Measurements from ENCODE around the gene TRIM5.
"Not testable (repeated sequence)": the region's sequence is repeated elsewhere in the genome, so short reads cannot be mapped to it uniquely, and the experiment has no call there.

TRIM5 gene

GRCh38 chr11:5688482-5688881 is 3.6 kb upstream of the TRIM5 start:
- TF ChIP-seq GABPA (IDR thresholded peaks at IDR 0.05; ENCODE audit: low read depth) (no peak), SPI1 (IDR thresholded peaks at IDR 0.05; ENCODE audit: borderline replicate concordance, low read depth) (no peak), REST (IDR thresholded peaks at IDR 0.05; ENCODE audit: insufficient replicate concordance, low read depth) (no peak), POLR2AphosphoS5 (IDR thresholded peaks at IDR 0.05; ENCODE audit: low read depth) (no peak), CTCF (IDR thresholded peaks at IDR 0.05; ENCODE audit: insufficient read depth, low read length) (no peak)
- no peak for DNase-seq (ENCODE audit: low read depth in 1 of 2, low spot score in 1 of 2)
- Histone ChIP-seq H3K27ac (replicated peaks) (no peak overlapping the region), H3K4me3 (replicated peaks; ENCODE audit: insufficient read depth, low read length) (no peak overlapping the region), H3K27me3 (ENCODE audit: insufficient read depth, poor library complexity, severe bottlenecking) (no peaks in the 10 kb centered on the region)

GRCh38 chr11:5686426-5686825 is 1.6 kb upstream of the TRIM5 start:
- Histone ChIP-seq H3K27me3 (ENCODE audit: insufficient read depth, poor library complexity, severe bottlenecking) (no peaks in the 10 kb centered on the region), H3K27ac (replicated peaks) (no peak overlapping the region), H3K4me3 (replicated peaks; ENCODE audit: insufficient read depth, low read length) (no peak overlapping the region)
- TF ChIP-seq CTCF (IDR thresholded peaks at IDR 0.05; ENCODE audit: insufficient read depth, low read length) (no peak), SPI1 (IDR thresholded peaks at IDR 0.05; ENCODE audit: borderline replicate concordance, low read depth) (no peak), REST (IDR thresholded peaks at IDR 0.05; ENCODE audit: insufficient replicate concordance, low read depth) (no peak), POLR2AphosphoS5 (IDR thresholded peaks at IDR 0.05; ENCODE audit: low read depth) (no peak), GABPA (IDR thresholded peaks at IDR 0.05; ENCODE audit: low read depth) (no peak)
- DNase-seq (ENCODE audit: low read depth in 1 of 2, low spot score in 1 of 2) = no peak

DNA sequence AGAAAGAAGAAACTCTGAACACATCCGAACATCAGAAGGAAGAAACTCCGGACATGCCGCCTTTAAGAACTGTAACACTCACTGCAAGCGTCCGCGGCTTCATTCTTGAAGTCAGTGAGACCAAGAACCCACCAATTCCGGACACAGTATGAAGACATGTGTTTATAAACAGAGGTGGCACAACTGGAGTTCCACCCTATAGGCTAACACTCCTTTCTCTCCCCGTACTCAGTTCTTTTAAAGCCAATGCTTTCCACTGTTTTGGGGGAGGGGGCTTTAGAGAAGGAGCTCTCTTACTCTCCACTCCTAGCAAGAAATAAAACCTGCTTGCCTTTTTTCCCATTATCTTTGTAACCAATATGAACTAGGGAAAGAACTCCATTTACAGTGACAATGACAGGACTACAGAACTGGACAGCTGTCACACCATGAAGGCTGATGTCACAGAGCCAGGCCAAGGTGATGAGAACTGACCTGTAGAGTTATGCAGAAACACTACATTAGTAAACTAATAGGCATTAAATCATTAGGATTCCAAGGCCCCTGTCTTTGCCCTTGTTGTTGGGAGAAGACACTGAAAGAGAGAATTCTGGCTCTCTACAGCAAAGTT is 733 bp downstream of the TRIM5 start:
- no peak for DNase-seq (ENCODE audit: low read depth in 1 of 2, low spot score in 1 of 2)
- no peak for TF ChIP-seq POLR2AphosphoS5 (IDR thresholded peaks at IDR 0.05; ENCODE audit: low read depth)
- TF ChIP-seq SPI1 (IDR thresholded peaks at IDR 0.05; ENCODE audit: borderline replicate concordance, low read depth) = no peak
- no peak for TF ChIP-seq CTCF (IDR thresholded peaks at IDR 0.05; ENCODE audit: insufficient read depth, low read length)
- no peak for TF ChIP-seq REST (IDR thresholded peaks at IDR 0.05; ENCODE audit: insufficient replicate concordance, low read depth)
- TF ChIP-seq GABPA (IDR thresholded peaks at IDR 0.05; ENCODE audit: low read depth) = no peak
- peak overlapping the region; percentile 64 for H3K27ac ChIP-seq (replicated peaks)

GRCh38 chr11:5683620-5684019 is 1.3 kb downstream of the TRIM5 start:
- H3K4me3 ChIP-seq (replicated peaks; ENCODE audit: insufficient read depth, low read length); H3K27ac ChIP-seq (replicated peaks); H3K27me3 ChIP-seq (ENCODE audit: insufficient read depth, poor library complexity, severe bottlenecking): not testable (repeated sequence)
- DNase-seq (ENCODE audit: low read depth in 1 of 2, low spot score in 1 of 2) = peak in 1 of 2 experiments; percentile 6

More for the DNA sequence above, 733 bp downstream of the TRIM5 start:
- Histone ChIP-seq H3K27me3 (ENCODE audit: insufficient read depth, poor library complexity, severe bottlenecking) (no peaks in the 10 kb centered on the region), H3K4me3 (replicated peaks; ENCODE audit: insufficient read depth, low read length) (peak overlapping the region; percentile 60)

DNA sequence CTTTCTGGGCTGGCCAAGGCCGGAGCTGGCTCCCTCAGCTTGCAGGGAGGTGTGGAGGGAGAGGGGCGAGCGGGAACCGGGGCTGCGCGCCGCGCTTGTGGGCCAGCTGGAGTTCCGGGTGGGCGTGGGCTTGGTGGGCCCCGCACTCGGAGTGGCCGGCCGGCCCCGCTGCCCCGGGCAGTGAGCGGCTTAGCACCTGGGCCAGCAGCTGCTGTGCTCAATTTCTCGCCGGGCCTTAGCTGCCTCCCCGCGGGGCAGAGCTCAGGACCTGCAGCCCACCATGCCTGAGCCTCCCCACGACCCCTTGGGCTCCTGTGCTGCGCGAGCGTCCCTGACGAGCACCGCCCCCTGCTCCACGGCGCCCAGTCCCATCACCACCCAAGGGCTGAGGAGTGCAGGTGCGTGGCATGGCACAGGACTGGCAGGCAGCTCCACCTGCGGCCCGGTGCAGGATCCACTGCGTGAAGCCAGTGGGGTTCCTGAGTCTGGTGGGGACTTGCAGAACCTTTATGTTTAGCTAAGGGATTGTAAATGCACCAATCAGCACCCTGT is 1.9 kb downstream of the TRIM5 start:
- not testable (repeated sequence) for H3K27me3 ChIP-seq (ENCODE audit: insufficient read depth, poor library complexity, severe bottlenecking); DNase-seq (ENCODE audit: low read depth in 1 of 2, low spot score in 1 of 2)

More for the DNA sequence above, 1.9 kb downstream of the TRIM5 start:
- not testable (repeated sequence) for H3K4me3 ChIP-seq (replicated peaks; ENCODE audit: insufficient read depth, low read length); H3K27ac ChIP-seq (replicated peaks)

Data from HL-60 (cell line).